ENCODE results near the gene NAT14.
A peak's percentile ranks its signal among the peaks of the same experiment; 100 is the strongest.

NAT14 gene

GRCh38 chr19:55503502-55504251, 18.7 kb downstream of the NAT14 start:
- H3K4me1 Mint-ChIP-seq (ENCODE audit: low read depth) = peaks cover 14% of the 10 kb centered on the region
- peak; percentile 93 for DNase-seq (ENCODE audit: low spot score)
- no peaks in the 10 kb centered on the region for H3K27me3 Mint-ChIP-seq (ENCODE audit: low read depth)
- H3K4me3 Mint-ChIP-seq = peak overlapping the region; percentile 82
- H3K36me3 Mint-ChIP-seq (ENCODE audit: low read depth) = peaks cover 9% of the 10 kb centered on the region
- H3K9me3 Mint-ChIP-seq = peaks cover 10% of the 10 kb centered on the region
- peak overlapping the region; percentile 85 for H3K27ac Mint-ChIP-seq

DNA sequence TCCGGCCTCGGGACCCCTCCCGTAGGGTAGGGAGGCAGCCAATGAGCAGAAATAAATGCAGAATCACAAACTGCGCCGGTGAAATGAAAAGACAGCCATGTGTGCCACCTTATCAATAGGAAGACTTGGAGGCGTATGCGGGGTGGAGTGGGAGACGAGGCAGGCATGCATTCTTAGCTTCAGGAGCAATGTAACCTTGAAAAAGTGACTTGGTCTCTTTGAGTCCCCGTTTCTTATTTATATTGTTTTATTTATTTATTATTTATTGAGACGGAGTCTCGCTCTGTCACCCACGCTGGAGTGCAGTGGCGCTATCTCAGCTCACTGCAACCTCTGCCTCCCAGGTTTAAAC, 19.2 kb downstream of the NAT14 start:
- H3K4me1 Mint-ChIP-seq (ENCODE audit: low read depth) = peaks cover 14% of the 10 kb centered on the region
- H3K27me3 Mint-ChIP-seq (ENCODE audit: low read depth) = no peaks in the 10 kb centered on the region
- no peak overlapping the region for H3K27ac Mint-ChIP-seq
- no peak for DNase-seq (ENCODE audit: low spot score)
- H3K9me3 Mint-ChIP-seq = peaks cover 10% of the 10 kb centered on the region
- peaks cover 9% of the 10 kb centered on the region for H3K36me3 Mint-ChIP-seq (ENCODE audit: low read depth)
- peak overlapping the region; percentile 82 for H3K4me3 Mint-ChIP-seq

- DNase-seq (ENCODE audit: low spot score) = no peak
- peaks cover 9% of the 10 kb centered on the region for H3K36me3 Mint-ChIP-seq (ENCODE audit: low read depth)
- peaks cover 10% of the 10 kb centered on the region for H3K9me3 Mint-ChIP-seq
- no peaks in the 10 kb centered on the region for H3K27me3 Mint-ChIP-seq (ENCODE audit: low read depth)
- H3K4me1 Mint-ChIP-seq (ENCODE audit: low read depth) = peaks cover 14% of the 10 kb centered on the region
- no peak overlapping the region for H3K4me3 Mint-ChIP-seq
- no peak overlapping the region for H3K27ac Mint-ChIP-seq
These were observed 20.0 kb downstream of the NAT14 start for GRCh38 chr19:55504981-55505380.

- DNase-seq (ENCODE audit: low spot score) = no peak
- Mint-ChIP-seq H3K36me3 (ENCODE audit: low read depth) (peaks cover 3% of the 10 kb centered on the region), H3K4me3 (no peak overlapping the region), H3K4me1 (ENCODE audit: low read depth) (peaks cover 6% of the 10 kb centered on the region), H3K27ac (no peak overlapping the region), H3K9me3 (peaks cover 3% of the 10 kb centered on the region), H3K27me3 (ENCODE audit: low read depth) (peaks cover 2% of the 10 kb centered on the region)
These were observed 23.1 kb downstream of the NAT14 start for GRCh38 chr19:55508120-55508519.

- Mint-ChIP-seq H3K27ac (peak overlapping the region; percentile 66), H3K36me3 (ENCODE audit: low read depth) (no peaks in the 10 kb centered on the region), H3K27me3 (ENCODE audit: low read depth) (peaks cover 8% of the 10 kb centered on the region), H3K4me3 (peak overlapping the region; percentile 79), H3K9me3 (no peaks in the 10 kb centered on the region), H3K4me1 (ENCODE audit: low read depth) (peaks cover 2% of the 10 kb centered on the region)
- DNase-seq (ENCODE audit: low spot score) = peak; percentile 89
These were observed 32.1 kb downstream of the NAT14 start for GRCh38 chr19:55516878-55517620.

DNA sequence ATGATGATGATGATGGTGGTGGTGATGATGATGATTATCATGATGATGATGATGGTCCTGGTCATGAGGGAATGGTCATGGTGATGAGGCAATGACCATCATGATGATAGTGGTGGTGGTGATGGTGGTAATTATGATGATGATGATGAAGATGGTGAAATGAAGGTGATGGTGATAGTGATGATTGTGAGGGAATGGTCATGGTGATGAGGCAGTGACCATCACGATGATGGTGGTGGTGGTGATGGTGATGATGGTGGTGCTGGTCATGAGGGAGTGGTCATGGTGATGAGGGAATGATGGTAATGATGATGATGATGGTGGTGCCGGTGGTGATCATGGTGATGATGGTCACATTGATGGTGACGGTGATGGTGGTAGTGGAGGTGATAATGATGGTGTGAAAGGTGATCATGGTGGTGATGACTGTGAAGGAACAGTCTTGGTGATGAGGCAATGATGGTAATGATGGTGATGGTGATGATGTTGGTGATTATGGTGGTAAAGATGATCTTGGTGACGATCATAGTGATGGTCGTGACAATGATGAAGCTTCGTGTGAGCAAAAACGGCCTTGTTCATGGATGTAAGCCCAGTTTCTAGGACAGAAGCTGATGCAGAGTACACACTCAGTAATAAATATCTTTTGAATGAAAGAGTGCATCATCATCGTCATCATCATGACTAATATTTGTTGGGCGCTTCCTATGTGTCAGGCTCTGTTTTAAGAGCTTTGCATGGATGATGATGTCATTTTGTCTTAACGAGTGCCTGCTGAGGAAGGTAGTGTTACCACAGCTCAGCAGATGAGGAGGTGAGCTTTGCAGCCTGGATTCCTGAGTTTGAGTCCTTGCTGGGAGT, 34.7 kb downstream of the NAT14 start:
- H3K4me3 Mint-ChIP-seq = no peak overlapping the region
- H3K9me3 Mint-ChIP-seq = no peaks in the 10 kb centered on the region
- no peaks in the 10 kb centered on the region for H3K27me3 Mint-ChIP-seq (ENCODE audit: low read depth)
- H3K4me1 Mint-ChIP-seq (ENCODE audit: low read depth) = peaks cover 2% of the 10 kb centered on the region
- H3K27ac Mint-ChIP-seq = no peak overlapping the region
- no peaks in the 10 kb centered on the region for H3K36me3 Mint-ChIP-seq (ENCODE audit: low read depth)
- no peak for DNase-seq (ENCODE audit: low spot score)

GRCh38 chr19:55520691-55521292, 35.8 kb downstream of the NAT14 start:
- H3K9me3 Mint-ChIP-seq = no peaks in the 10 kb centered on the region
- no peaks in the 10 kb centered on the region for H3K36me3 Mint-ChIP-seq (ENCODE audit: low read depth)
- H3K27me3 Mint-ChIP-seq (ENCODE audit: low read depth) = no peaks in the 10 kb centered on the region
- H3K4me3 Mint-ChIP-seq = no peak overlapping the region
- no peak for DNase-seq (ENCODE audit: low spot score)
- peaks cover 2% of the 10 kb centered on the region for H3K4me1 Mint-ChIP-seq (ENCODE audit: low read depth)
- H3K27ac Mint-ChIP-seq = no peak overlapping the region

GRCh38 chr19:55525289-55526101, 40.5 kb downstream of the NAT14 start:
- no peak for DNase-seq (ENCODE audit: low spot score)
- no peaks in the 10 kb centered on the region for H3K9me3 Mint-ChIP-seq
- H3K27ac Mint-ChIP-seq = no peak overlapping the region
- H3K27me3 Mint-ChIP-seq (ENCODE audit: low read depth) = no peaks in the 10 kb centered on the region
- H3K36me3 Mint-ChIP-seq (ENCODE audit: low read depth) = no peaks in the 10 kb centered on the region
- no peak overlapping the region for H3K4me3 Mint-ChIP-seq
- H3K4me1 Mint-ChIP-seq (ENCODE audit: low read depth) = no peaks in the 10 kb centered on the region

DNA sequence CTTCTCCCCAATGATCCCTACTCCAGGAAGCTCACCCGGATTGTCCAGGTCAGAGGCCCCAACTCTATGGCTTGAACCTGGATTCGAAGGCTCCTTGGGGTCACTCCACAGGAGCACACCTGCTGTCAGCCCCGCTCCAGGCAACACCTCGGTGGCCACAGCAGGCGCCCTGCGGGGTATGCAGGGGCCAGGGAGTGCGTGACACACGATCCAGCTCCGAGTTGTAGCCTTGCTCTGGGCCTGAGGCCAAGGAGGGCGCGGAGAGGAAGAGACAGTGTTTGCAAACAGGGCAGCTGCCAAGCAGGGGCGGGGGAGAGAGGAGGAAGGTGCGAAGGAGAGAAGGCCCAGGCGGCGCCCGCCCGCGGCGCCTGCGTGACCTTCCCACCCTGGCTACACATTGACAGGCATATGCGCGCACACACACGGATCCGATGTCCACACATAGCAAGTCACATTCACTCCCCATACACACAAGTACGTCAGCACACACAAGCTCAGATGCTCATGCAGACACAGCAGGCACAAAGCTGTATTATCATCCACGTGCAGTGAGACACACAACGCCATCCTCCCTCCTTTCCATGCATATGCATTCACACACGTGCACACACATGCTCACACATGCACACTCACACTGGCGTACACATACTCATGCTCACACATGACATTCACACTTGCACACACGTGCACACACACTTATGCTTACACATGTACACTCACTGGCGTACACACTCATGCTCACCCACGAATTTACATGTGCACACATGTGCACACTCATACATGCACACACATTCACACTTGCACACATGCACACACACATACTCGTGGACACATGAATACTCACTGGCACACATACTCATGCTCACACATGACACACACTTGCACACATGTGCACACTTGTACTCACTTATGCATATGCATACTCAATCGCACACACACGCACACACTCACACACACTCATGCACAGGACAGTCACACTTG, 41.5 kb downstream of the NAT14 start:
- H3K4me1 Mint-ChIP-seq (ENCODE audit: low read depth) = no peaks in the 10 kb centered on the region
- DNase-seq (ENCODE audit: low spot score) = no peak
- no peak overlapping the region for H3K27ac Mint-ChIP-seq
- H3K27me3 Mint-ChIP-seq (ENCODE audit: low read depth) = no peaks in the 10 kb centered on the region
- no peak overlapping the region for H3K4me3 Mint-ChIP-seq
- no peaks in the 10 kb centered on the region for H3K9me3 Mint-ChIP-seq
- H3K36me3 Mint-ChIP-seq (ENCODE audit: low read depth) = no peaks in the 10 kb centered on the region

DNA sequence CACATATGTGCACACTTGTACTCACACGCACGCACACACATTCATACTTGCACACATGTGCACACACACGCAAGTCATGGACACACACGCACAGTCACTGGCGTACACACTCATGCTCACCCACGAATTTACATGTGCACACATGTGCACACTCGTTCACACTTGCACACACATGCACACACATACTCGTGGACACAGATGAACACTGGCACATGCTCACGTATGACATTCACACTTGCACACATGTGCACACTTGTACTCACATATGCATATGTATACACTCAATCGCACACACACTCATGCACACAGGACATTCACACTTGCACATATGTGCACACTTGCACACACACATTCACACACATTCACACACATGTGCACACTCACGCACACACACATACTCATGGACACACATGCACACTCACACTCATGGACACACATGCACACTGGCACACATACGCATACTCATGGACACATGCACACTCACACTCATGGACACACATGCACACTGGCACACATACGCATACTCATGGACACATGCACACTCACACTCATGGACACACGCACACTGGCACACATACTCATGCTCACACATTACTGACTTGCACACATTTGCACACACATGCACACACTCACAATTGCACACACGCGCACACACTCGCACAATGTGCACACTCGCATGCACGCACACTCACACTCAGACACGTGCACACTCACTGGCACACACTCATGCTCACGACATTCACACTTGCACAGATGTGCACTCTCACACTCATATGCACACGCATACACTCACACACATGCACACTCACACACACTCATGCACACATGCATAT, 42.4 kb downstream of the NAT14 start:
- H3K4me3 Mint-ChIP-seq = no peak overlapping the region
- no peak overlapping the region for H3K27ac Mint-ChIP-seq
- no peaks in the 10 kb centered on the region for H3K4me1 Mint-ChIP-seq (ENCODE audit: low read depth)
- no peaks in the 10 kb centered on the region for H3K36me3 Mint-ChIP-seq (ENCODE audit: low read depth)
- DNase-seq (ENCODE audit: low spot score) = no peak
- H3K27me3 Mint-ChIP-seq (ENCODE audit: low read depth) = no peaks in the 10 kb centered on the region
- no peaks in the 10 kb centered on the region for H3K9me3 Mint-ChIP-seq

- no peak overlapping the region for H3K27ac Mint-ChIP-seq
- no peaks in the 10 kb centered on the region for H3K27me3 Mint-ChIP-seq (ENCODE audit: low read depth)
- no peaks in the 10 kb centered on the region for H3K36me3 Mint-ChIP-seq (ENCODE audit: low read depth)
- no peak for DNase-seq (ENCODE audit: low spot score)
- no peaks in the 10 kb centered on the region for H3K9me3 Mint-ChIP-seq
- no peak overlapping the region for H3K4me3 Mint-ChIP-seq
- no peaks in the 10 kb centered on the region for H3K4me1 Mint-ChIP-seq (ENCODE audit: low read depth)
These were observed 43.2 kb downstream of the NAT14 start for GRCh38 chr19:55528030-55528803.
